AG04449 (cell line): ENCODE data around the gene MIS12.

ENCODE experiments used
- CTCF ChIA-PET: fragments of 350-600 bp; formaldehyde crosslinking; extraction: SDS; loops from one replicate; lab custom pipeline; 2021; ENCODE audit warnings: antibody characterized with exemption; lab: Yijun Ruan, JAX
- POLR2A ChIA-PET: fragments of 400-600, 350-600 bp; formaldehyde crosslinking; extraction: SDS; loops from one replicate; lab custom pipeline; 2020; ENCODE audit warnings: antibody characterized with exemption, inconsistent platforms; lab: Yijun Ruan, JAX
- DNase-seq: peaks from one replicate; pipeline ENCODE4 v3.0.0-alpha.2; 2010; ENCODE audit warnings: low read depth, low spot score
- H3K4me3 ChIP-seq: 2 replicates; pipeline ENCODE4 v1.5.1; 2011; ENCODE audit warnings: low read depth, mild to moderate bottlenecking, control low read depth, low read length
- TF ChIP-seq, protein P1 (sequence below): IDR thresholded peaks from one replicate; pipeline ENCODE4 v1.5.1; 2011; ENCODE audit warnings: mild to moderate bottlenecking, moderate library complexity, low read length, control low read depth, inconsistent platforms; ENCODE audit not compliant: insufficient read depth; ENCODE audit errors: missing control alignments

MIS12 gene

DNA sequence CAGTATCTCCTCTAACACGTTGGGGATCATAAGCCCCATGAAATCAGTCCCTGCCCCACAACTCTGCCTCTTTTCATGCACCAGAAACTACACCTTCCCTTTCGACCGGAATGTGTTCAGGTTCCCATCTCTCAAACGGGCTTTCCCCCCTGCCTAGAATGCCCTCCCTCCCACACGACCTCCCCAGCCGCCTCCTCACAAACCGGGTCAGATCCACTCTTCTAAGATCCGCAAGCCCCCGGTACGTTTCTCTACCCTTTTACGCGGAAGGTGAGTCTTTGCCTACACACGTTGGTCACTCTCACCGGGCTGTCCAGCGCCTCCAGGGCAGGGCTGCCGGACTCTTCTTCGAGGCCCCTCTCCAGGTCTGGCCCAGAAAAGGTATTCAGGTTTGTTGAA, 18.3 kb upstream of the MIS12 start:
- CTCF ChIA-PET = interaction anchor here (13.4 kb wide), 1 partner anchor 29 kb away, joined by 126 read pairs; the partner anchor contains the start of gene C1QBP
- peak overlapping the region; percentile 90 for H3K4me3 ChIP-seq
- no peak for DNase-seq
- TF ChIP-seq, protein P1, sequence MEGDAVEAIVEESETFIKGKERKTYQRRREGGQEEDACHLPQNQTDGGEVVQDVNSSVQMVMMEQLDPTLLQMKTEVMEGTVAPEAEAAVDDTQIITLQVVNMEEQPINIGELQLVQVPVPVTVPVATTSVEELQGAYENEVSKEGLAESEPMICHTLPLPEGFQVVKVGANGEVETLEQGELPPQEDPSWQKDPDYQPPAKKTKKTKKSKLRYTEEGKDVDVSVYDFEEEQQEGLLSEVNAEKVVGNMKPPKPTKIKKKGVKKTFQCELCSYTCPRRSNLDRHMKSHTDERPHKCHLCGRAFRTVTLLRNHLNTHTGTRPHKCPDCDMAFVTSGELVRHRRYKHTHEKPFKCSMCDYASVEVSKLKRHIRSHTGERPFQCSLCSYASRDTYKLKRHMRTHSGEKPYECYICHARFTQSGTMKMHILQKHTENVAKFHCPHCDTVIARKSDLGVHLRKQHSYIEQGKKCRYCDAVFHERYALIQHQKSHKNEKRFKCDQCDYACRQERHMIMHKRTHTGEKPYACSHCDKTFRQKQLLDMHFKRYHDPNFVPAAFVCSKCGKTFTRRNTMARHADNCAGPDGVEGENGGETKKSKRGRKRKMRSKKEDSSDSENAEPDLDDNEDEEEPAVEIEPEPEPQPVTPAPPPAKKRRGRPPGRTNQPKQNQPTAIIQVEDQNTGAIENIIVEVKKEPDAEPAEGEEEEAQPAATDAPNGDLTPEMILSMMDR = no peak
- POLR2A ChIA-PET = interaction anchor here (0.7 to 1.2 kb wide), 3 partner anchors 18 to 87 kb away, joined by 3 to 5 read pairs (median 3); partner anchors contain the start of genes C1QBP, DERL2 and MIS12

DNA sequence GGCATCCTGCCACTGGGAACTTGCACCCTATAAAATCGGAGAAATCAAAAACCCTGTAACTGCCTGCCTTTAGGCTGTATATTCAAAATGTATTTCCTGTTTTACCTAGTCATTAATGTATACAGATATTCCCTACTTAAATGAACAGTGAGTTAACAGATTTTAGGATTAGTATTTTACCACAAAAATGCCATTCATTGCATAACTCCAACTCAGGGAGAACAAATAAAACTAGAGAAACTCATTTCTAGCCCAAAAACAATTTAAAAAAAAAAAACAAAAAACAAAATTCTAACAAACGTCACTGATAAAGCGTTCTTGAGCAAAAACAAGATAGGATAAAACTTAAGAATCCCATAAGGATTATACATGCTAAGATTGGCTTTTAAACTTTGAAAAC, 13.9 kb upstream of the MIS12 start:
- CTCF ChIA-PET = interaction anchor here (2.8 kb wide), 1 partner anchor 12 kb away, joined by 11 read pairs; no protein-coding TSS in a partner anchor
- DNase-seq = no peak
- POLR2A ChIA-PET = no interaction called here
- TF ChIP-seq, protein P1 = no peak
- no peak overlapping the region for H3K4me3 ChIP-seq

DNA sequence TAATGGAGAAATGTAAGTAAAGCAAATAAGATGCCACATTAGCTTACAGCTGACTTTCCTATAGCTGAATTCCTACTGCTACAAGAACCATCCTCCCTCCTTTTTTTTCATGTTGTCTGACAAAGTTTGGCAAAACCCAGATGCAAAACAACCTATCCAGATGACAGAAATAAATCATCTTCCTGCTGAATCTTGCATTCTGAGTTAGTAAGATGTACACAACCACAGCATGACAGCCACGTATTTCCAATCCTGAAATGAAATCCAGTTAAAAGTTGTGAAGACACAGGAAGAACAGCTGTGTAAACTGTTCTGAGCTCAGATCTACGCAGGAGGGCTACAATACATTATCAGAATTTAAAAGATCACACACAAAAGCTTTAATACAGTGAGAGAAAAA, 12.5 kb upstream of the MIS12 start:
- CTCF ChIA-PET = interaction anchor here (1.2 to 2.8 kb wide), 3 partner anchors 10 to 35 kb away, joined by 3 to 11 read pairs (median 8); partner anchors contain the start of gene C1QBP
- POLR2A ChIA-PET = no interaction called here
- no peak for DNase-seq
- H3K4me3 ChIP-seq = no peak overlapping the region
- TF ChIP-seq, protein P1 = no peak

DNA sequence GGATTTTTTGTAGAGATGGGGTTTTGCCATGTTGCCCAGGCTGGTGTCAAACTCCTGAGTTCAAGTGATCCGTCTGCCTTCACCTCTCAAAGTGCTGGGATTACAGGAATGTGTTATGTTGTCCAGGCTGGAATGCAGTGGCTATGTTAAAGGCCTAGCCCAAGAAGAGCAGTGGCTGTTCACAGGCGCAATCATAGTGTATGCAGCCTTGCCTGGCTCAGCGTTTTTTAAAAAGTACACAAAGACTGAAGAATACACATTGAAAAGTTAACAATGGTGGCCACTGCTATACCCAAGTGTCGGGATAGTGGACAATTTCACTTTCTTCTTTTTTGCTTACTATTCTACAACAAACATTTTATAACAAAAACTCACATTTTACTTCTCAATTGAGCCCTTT, 7.4 kb upstream of the MIS12 start:
- CTCF ChIA-PET = no interaction called here

DNA sequence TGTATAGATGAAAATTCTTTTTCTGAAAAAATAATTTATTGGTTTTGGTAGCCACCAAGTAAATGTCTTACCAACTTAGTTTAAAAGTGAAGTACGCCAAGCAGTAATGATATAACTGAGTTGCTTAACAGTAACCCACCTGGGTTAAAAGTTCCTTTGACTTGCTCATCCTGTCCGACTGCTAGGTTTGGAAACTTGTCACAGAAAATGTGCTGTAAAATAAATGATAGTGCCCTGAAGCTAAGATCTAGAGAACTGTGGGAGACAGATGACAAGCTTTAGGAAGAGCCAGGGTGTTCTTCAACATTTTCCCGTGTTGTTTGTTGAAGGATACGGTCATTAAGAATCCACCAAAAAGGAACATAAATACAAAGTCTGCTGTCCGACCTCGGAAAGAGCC, 5.4 kb upstream of the MIS12 start:
- DNase-seq = no peak
- TF ChIP-seq, protein P1 = no peak
- no peak overlapping the region for H3K4me3 ChIP-seq
- POLR2A ChIA-PET = no interaction called here
- CTCF ChIA-PET = interaction anchor here (1.0 kb wide), 1 partner anchor 10 kb away, joined by 3 read pairs; no protein-coding TSS in a partner anchor

More for the DNA sequence above, 7.4 kb upstream of the MIS12 start:
- TF ChIP-seq, protein P1 = no peak
- POLR2A ChIA-PET = no interaction called here
- DNase-seq = no peak
- no peak overlapping the region for H3K4me3 ChIP-seq

DNA sequence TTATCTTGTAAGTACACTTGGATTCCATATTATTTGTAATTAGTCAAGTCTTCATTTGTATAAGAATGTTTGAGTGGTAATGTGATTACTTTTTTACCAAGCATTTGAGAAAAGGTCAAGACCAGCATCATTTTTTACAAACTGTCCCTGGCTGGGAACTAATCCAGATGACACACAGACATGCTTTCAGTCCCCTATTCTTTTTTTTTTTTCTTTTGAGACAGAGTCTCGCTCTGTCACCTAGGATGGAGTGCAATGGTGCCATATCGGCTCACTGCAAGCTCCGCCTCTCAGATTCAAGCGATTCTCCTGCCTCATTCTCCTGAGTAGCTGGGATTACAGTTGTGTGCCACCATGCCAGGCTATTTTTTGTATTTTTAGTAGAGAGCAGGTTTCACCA, 4.9 kb upstream of the MIS12 start:
- ChIA-PET CTCF (no interaction called here), POLR2A (no interaction called here)
- no peak overlapping the region for H3K4me3 ChIP-seq
- TF ChIP-seq, protein P1 = no peak
- DNase-seq = no peak
